OCI-LY7 (cell line): ENCODE measurements around the gene PTPRJ.

Experiments
- CTCF ChIP-seq: fragments of 200-600 bp; sonication (generic); conservative IDR thresholded peaks from 2 replicates; pipeline ENCODE4 v1.5.1; 2014; ENCODE audit warnings: mild to moderate bottlenecking, antibody characterized with exemption, low read length, moderate library complexity, mixed read lengths
- EZH2phosphoT487 ChIP-seq: fragments of 200-600 bp; sonication (generic); IDR thresholded peaks from 2 replicates; pipeline ENCODE4 v1.6.1; 2018; ENCODE audit warnings: low read depth, borderline replicate concordance, mild to moderate bottlenecking, mixed run types, antibody characterized with exemption, low read length, moderate library complexity, mixed read lengths

GRCh38 chr11:47944632-47945031 is 35.7 kb upstream of the PTPRJ start:
- TF ChIP-seq CTCF, result no peak
- TF ChIP-seq EZH2phosphoT487, result no peak
